Neuronal stem cell (in vitro differentiated cells): ENCODE results near the gene SMAD6.
A peak's percentile ranks its signal among the peaks of the same experiment; 100 is the strongest.

Experiments used
- DNase-seq: peaks from one replicate; pipeline ENCODE4 v3.0.0-alpha.2; 2013; ENCODE audit warnings: low spot score
- H2AFZ ChIP-seq: one replicate; pipeline ENCODE4 v1.6.1; 2013; ENCODE audit warnings: mild to moderate bottlenecking, low read length, inconsistent platforms
- H2AK5ac ChIP-seq: 2 replicates; pipeline ENCODE4 v1.6.1; 2013; ENCODE audit warnings: low read depth, mild to moderate bottlenecking, inconsistent platforms, low read length, moderate library complexity, mixed read lengths
- H2BK120ac ChIP-seq: 2 replicates; pipeline ENCODE4 v1.6.1; 2013; ENCODE audit warnings: low read depth, mild to moderate bottlenecking, inconsistent platforms, low read length, moderate library complexity, mixed read lengths
- H2BK12ac ChIP-seq: one replicate; pipeline ENCODE4 v1.6.1; 2013; ENCODE audit warnings: low read length, inconsistent platforms
- H2BK15ac ChIP-seq: 2 replicates; pipeline ENCODE4 v1.6.1; 2013; ENCODE audit warnings: mild to moderate bottlenecking, low read length, inconsistent platforms, mixed read lengths
- H2BK5ac ChIP-seq: one replicate; pipeline ENCODE4 v1.6.1; 2013; ENCODE audit warnings: inconsistent platforms, mild to moderate bottlenecking, low read length, moderate library complexity
- H3K14ac ChIP-seq: one replicate; pipeline ENCODE4 v1.6.1; 2013; ENCODE audit warnings: low read length, inconsistent platforms
- H3K18ac ChIP-seq: 2 replicates; pipeline ENCODE4 v1.6.1; 2013; ENCODE audit warnings: low read length, inconsistent platforms
- H3K23ac ChIP-seq: 2 replicates; pipeline ENCODE4 v1.6.1; 2013; ENCODE audit warnings: low read depth, mild to moderate bottlenecking, mixed read lengths, low read length, inconsistent platforms; ENCODE audit not compliant: poor library complexity
- H3K27ac ChIP-seq: replicated peaks from 3 replicates; pipeline ENCODE4 v1.5.1; 2013; ENCODE audit warnings: low read length, inconsistent platforms
- H3K27me3 ChIP-seq, 3 experiments: 2 replicates each; pipeline ENCODE4 v1.6.1; 2013; ENCODE audit warnings: low read length in 3 of 3, mild to moderate bottlenecking in 2 of 3, inconsistent platforms in 1 of 3, low read depth in 1 of 3, mixed read lengths in 1 of 3, moderate library complexity in 1 of 3; ENCODE audit not compliant: control insufficient read depth in 3 of 3, insufficient read depth in 3 of 3
- H3K36me3 ChIP-seq, 2 donors: replicated peaks in 1 of 2; 2 replicates each; pipeline ENCODE4 v1.6.1; 2013; ENCODE audit warnings: low read length in 2 of 2; ENCODE audit not compliant: control insufficient read depth in 2 of 2, insufficient read depth in 2 of 2
- H3K4ac ChIP-seq: 2 replicates; pipeline ENCODE4 v1.6.1; 2013; ENCODE audit warnings: inconsistent platforms, mild to moderate bottlenecking, low read length, moderate library complexity
- H3K4me1 ChIP-seq, 2 donors: 1 replicate in 1 of 2; 2 replicates in 1 of 2; pipeline ENCODE4 v1.6.1; 2013; ENCODE audit warnings: low read length in 2 of 2, low read depth in 1 of 2; ENCODE audit not compliant: control insufficient read depth in 2 of 2, insufficient read depth in 1 of 2
- H3K4me2 ChIP-seq: one replicate; pipeline ENCODE4 v1.6.1; 2013; ENCODE audit warnings: mild to moderate bottlenecking, low read length, inconsistent platforms; ENCODE audit not compliant: insufficient read depth, poor library complexity, severe bottlenecking
- H3K4me3 ChIP-seq, 2 donors: 2 replicates each; pipeline ENCODE4 v1.5.1; 2013; ENCODE audit warnings: low read length in 2 of 2, mild to moderate bottlenecking in 2 of 2, inconsistent platforms in 1 of 2, moderate library complexity in 1 of 2
- H3K79me1 ChIP-seq: one replicate; pipeline ENCODE4 v1.6.1; 2013; ENCODE audit warnings: low read depth, mild to moderate bottlenecking, inconsistent platforms, low read length, moderate library complexity
- H3K9ac ChIP-seq: one replicate; pipeline ENCODE4 v1.6.1; 2013; ENCODE audit warnings: mild to moderate bottlenecking, low read depth, low read length, inconsistent platforms; ENCODE audit not compliant: poor library complexity
- H3K9me3 ChIP-seq, 2 donors: replicated peaks in 1 of 2; 2 replicates each; pipeline versions ENCODE3 to v1.6.1; 2013; ENCODE audit warnings: low read length in 2 of 2, mild to moderate bottlenecking in 2 of 2, inconsistent platforms in 1 of 2, low read depth in 1 of 2, mixed read lengths in 1 of 2, moderate library complexity in 1 of 2; ENCODE audit not compliant: control insufficient read depth in 2 of 2, insufficient read depth in 1 of 2
- H4K8ac ChIP-seq: one replicate; pipeline ENCODE4 v1.6.1; 2013; ENCODE audit warnings: low read depth, mild to moderate bottlenecking, inconsistent platforms, low read length, moderate library complexity
- H4K91ac ChIP-seq: one replicate; pipeline ENCODE4 v1.6.1; 2013; ENCODE audit warnings: low read length, low read depth, mild to moderate bottlenecking, inconsistent platforms; ENCODE audit not compliant: poor library complexity
- WGBS, 2 donors: extraction: QIAGEN DNeasy Blood & Tissue Kit; methylation state at CpG; one replicate each; pipeline ENCODE4 v1.1.7; 2013; ENCODE audit warnings: missing lambda C conversion rate in 2 of 2, mixed read lengths in 1 of 2; ENCODE audit not compliant: insufficient read length in 2 of 2, insufficient replicate concordance in 1 of 2; ENCODE audit errors: extremely low coverage in 2 of 2; 5-methylcytosine and 5-hydroxymethylcytosine counted together

SMAD6 gene

DNA sequence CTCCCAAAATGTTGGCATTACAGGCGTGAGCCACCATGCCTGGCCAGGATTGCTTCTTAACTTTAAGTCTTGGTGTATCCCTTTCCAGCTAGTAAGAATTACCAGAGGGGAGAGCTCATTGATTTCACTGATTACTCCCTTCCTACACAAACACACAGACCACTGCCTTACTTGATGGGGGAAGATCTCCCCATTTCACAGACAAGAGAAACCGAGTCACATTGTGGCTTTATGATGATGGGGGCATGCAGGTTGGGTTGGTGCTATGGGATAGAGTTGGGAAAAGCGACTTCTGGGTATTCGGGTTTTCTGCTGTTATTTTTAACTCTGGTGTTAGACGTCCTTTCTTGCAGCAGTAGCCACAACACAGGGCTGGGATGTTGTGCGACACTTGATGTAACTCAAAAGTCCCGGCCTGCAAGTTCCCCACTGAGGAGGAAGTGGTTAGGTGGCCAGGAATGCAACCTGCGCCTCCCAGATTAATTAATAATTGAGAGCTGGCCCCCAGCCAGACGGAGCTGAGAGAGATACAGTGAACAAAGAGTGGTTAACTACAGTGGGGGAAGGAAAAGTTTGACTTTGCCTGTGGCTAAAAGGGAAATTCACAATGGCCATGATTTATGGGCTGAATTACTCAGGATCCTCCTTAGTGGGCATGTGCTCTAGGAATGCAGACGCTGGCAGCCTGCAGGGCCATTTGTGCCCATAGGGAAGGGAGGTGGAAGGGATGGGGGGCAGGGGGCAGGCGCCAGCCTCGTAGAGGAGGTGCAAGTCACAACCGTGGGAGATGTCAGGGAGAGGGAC, 63.6 kb downstream of the SMAD6 start:
- Histone ChIP-seq H3K27me3 (no peaks in the 10 kb centered on the region), H2AFZ (no peak overlapping the region), H2AK5ac (no peak overlapping the region), H3K23ac (no peak overlapping the region), H4K91ac (no peak overlapping the region), H4K8ac (no peak overlapping the region), H3K9me3 (no peaks in the 10 kb centered on the region), H2BK12ac (no peak overlapping the region), H3K79me1 (peaks cover 2% of the 10 kb centered on the region), H2BK120ac (no peak overlapping the region), H3K27ac (no peak overlapping the region), H3K4me1 (peaks cover 11 to 16% of the 10 kb centered on the region in 2 donors), H3K4ac (no peak overlapping the region), H3K9ac (no peak overlapping the region), H3K18ac (peak overlapping the region; percentile 42), H2BK5ac (no peak overlapping the region), H3K36me3 (no peaks in the 10 kb centered on the region), H2BK15ac (no peak overlapping the region), H3K4me2 (no peak overlapping the region), H3K14ac (no peak overlapping the region), H3K4me3 (no peak overlapping the region)
- DNase-seq, result no peak
- no CpG with 5 or more reads among the region's 13 CpGs for WGBS, 2 donors

DNA sequence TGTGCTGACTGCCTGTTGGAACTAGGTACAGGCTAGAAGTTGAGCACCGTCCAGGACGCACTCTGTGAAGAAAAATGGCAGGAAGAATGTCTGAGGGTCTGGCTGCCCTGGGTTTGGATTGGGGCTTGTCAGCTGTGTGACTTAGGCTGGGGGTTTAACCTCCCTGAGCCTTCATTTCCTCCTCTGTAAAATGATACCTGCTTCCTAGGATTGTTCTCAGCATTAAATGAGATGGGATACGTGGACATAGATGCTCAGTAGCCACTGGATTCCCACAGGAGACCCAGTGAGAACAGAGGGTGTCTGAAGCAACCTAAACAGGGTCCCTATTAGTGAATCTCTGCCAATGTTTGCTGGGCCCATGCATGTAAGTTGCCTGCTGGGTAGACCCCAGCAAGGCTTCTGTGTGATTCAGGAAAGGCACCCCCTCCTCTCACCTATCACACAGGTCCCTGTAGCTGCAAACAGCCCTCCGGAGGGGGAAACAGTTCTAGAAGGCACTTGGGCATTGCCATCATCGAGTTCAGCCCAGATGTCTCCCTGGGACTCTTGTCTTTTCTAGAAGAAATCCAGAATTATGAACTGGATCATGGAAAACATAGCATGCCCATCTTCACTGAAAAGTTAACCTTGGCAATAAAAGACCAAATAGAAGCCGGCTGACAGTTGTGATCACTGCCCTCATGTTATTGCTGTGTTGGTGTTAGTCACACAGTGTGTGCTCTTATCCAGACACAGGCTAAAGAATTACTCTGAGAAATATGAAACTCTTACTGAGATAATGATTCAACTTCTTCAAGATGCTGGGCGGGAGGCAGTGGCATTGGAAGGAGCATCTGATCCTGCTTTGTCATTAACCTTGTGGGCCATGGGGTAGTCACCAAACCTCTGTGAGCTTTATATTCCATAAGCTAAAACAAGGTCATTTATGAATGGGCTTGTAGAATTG, 64.5 kb downstream of the SMAD6 start:
- Histone ChIP-seq H2BK5ac (no peak overlapping the region), H3K4me3 (no peak overlapping the region), H3K79me1 (peaks cover 2% of the 10 kb centered on the region), H3K9ac (no peak overlapping the region), H2AK5ac (peak overlapping the region; percentile 6), H4K8ac (no peak overlapping the region), H4K91ac (no peak overlapping the region), H3K18ac (peak overlapping the region; percentile 42), H2BK120ac (no peak overlapping the region), H2AFZ (no peak overlapping the region), H2BK15ac (no peak overlapping the region), H3K4ac (no peak overlapping the region), H3K14ac (no peak overlapping the region), H3K27me3 (no peaks in the 10 kb centered on the region), H3K23ac (no peak overlapping the region), H3K36me3 (no peaks in the 10 kb centered on the region), H2BK12ac (no peak overlapping the region), H3K9me3 (no peaks in the 10 kb centered on the region), H3K27ac (no peak overlapping the region), H3K4me1 (peaks cover 15 to 18% of the 10 kb centered on the region in 2 donors), H3K4me2 (no peak overlapping the region)
- no peak for DNase-seq
- WGBS, 2 donors, result no CpG with 5 or more reads among the region's 7 CpGs

DNA sequence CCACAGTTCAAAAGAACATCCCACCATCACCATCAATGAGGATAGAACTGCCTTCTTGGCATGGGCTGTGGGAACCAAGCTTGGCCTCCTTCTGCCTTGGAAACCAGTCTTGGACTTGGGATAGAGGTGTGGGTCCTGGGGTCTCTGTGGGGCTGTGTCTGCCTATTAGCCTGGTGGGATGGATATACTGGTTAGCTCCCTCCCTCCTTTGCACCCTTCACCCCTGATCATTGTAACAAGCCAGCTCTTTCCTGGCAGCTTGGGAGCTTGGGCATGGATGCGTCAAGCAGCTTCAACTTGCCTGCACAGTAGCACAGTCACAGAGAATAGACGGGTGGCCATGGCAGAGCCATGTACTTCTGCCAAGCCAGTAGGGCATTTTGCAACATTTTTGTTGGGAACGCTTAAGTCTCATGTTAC, 65.2 kb downstream of the SMAD6 start:
- Histone ChIP-seq H3K27ac (no peak overlapping the region), H2BK5ac (no peak overlapping the region), H4K91ac (no peak overlapping the region), H3K4me3 (no peak overlapping the region), H2BK12ac (peak overlapping the region; percentile 53), H3K23ac (no peak overlapping the region), H3K4ac (no peak overlapping the region), H4K8ac (no peak overlapping the region), H3K9me3 (no peaks in the 10 kb centered on the region), H3K4me1 (peaks cover 19 to 25% of the 10 kb centered on the region in 2 donors), H2BK120ac (no peak overlapping the region), H3K36me3 (no peaks in the 10 kb centered on the region), H3K18ac (no peak overlapping the region), H2AK5ac (no peak overlapping the region), H3K14ac (peak overlapping the region; percentile 9), H3K27me3 (peaks cover 0 to 2% (median 0%) of the 10 kb centered on the region in 3 experiments), H2BK15ac (no peak overlapping the region), H3K79me1 (peaks cover 2% of the 10 kb centered on the region), H2AFZ (no peak overlapping the region), H3K4me2 (no peak overlapping the region), H3K9ac (no peak overlapping the region)
- no CpG with 5 or more reads among the region's 3 CpGs for WGBS, 2 donors
- no peak for DNase-seq

DNA sequence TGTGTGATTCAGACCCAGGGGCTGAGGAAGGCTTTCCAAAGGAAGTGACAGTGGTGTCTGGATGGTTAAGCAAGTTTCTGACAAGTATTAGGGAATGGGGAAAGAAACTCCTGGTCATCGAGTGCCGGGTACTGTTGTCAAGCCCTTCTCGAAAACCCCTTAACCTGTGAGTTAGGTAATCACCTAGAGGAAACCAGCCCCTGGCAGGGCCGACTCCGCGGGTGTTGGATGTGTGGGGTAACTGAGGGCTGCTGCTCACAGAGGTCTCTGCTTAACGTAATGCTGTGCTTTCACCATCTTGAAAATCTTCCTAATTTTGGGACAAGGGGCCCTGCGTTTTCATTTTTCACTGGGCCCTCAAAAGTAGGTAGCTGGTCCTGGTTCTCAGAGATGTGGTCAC, 67.0 kb downstream of the SMAD6 start:
- Histone ChIP-seq H3K79me1 (no peaks in the 10 kb centered on the region), H3K23ac (no peak overlapping the region), H3K27me3 (peaks cover 0 to 2% (median 0%) of the 10 kb centered on the region in 3 experiments), H3K4ac (no peak overlapping the region), H2AFZ (no peak overlapping the region), H3K9ac (no peak overlapping the region), H2AK5ac (no peak overlapping the region), H3K4me1 (peaks cover 29 to 39% of the 10 kb centered on the region in 2 donors), H2BK120ac (no peak overlapping the region), H3K4me3 (no peak overlapping the region), H3K14ac (no peak overlapping the region), H3K27ac (no peak overlapping the region), H2BK5ac (no peak overlapping the region), H3K9me3 (no peaks in the 10 kb centered on the region), H2BK15ac (no peak overlapping the region), H2BK12ac (no peak overlapping the region), H4K8ac (no peak overlapping the region), H4K91ac (no peak overlapping the region), H3K36me3 (no peaks in the 10 kb centered on the region), H3K4me2 (no peak overlapping the region), H3K18ac (no peak overlapping the region)
- no peak for DNase-seq
- no CpG with 5 or more reads among the region's 8 CpGs for WGBS, 2 donors
